OCI-LY7 (cell line): ENCODE results near the gene GSTO1.

ENCODE experiments used
- CTCF ChIP-seq: fragments of 200-600 bp; sonication (generic); conservative IDR thresholded peaks from 2 replicates; pipeline ENCODE4 v1.5.1; 2014; ENCODE audit warnings: mild to moderate bottlenecking, antibody characterized with exemption, low read length, moderate library complexity, mixed read lengths
- EZH2phosphoT487 ChIP-seq: fragments of 200-600 bp; sonication (generic); IDR thresholded peaks from 2 replicates; pipeline ENCODE4 v1.6.1; 2018; ENCODE audit warnings: low read depth, borderline replicate concordance, mild to moderate bottlenecking, mixed run types, antibody characterized with exemption, low read length, moderate library complexity, mixed read lengths

- TF ChIP-seq CTCF (no peak), EZH2phosphoT487 (no peak)
These were observed 53.1 kb downstream of the GSTO1 start for GRCh38 chr10:104307576-104308438.
